CD14-positive monocyte (primary cell): ENCODE data around the gene TBXAS1. TPM values are rescaled to one million over a fixed set of nuclear protein-coding genes. Genes with fewer than 3 reads are reported as not detected.
A peak's percentile ranks its signal among the peaks of the same experiment; 100 is the strongest.

ENCODE experiments used
- DNase-seq, 3 donors: peaks; one replicate each; pipeline ENCODE4 v3.0.0-alpha.2; 2011 to 2022
- H2AFZ ChIP-seq: 2 replicates; pipeline ENCODE4 v1.6.0; 2012; ENCODE audit warnings: mild to moderate bottlenecking, low read depth, low read length, inconsistent platforms; ENCODE audit not compliant: insufficient read depth, poor library complexity, severe bottlenecking
- H3K27ac ChIP-seq, 2 donors: 1 replicate in 1 of 2; 2 replicates in 1 of 2; pipeline ENCODE4 v1.5.1; 2012 to 2013; ENCODE audit warnings: low read length in 2 of 2, control low read depth in 1 of 2, inconsistent platforms in 1 of 2, low read depth in 1 of 2, mild to moderate bottlenecking in 1 of 2
- H3K27me3 ChIP-seq, 2 donors: one replicate each; pipeline versions ENCODE4 v1.6.0 to v1.6.1; 2011 to 2013; ENCODE audit warnings: low read length in 2 of 2; ENCODE audit not compliant: control insufficient read depth in 2 of 2, insufficient read depth in 2 of 2
- H3K36me3 ChIP-seq, 2 donors: replicated peaks in 1 of 2; 1 replicate in 1 of 2; 2 replicates in 1 of 2; pipeline versions ENCODE4 v1.5.1 to v1.6.1; 2012 to 2013; ENCODE audit warnings: low read length in 2 of 2, control low read depth in 1 of 2, inconsistent platforms in 1 of 2, mild to moderate bottlenecking in 1 of 2; ENCODE audit not compliant: insufficient read depth in 2 of 2, control insufficient read depth in 1 of 2
- H3K4me1 ChIP-seq, 2 donors: 1 replicate in 1 of 2; 2 replicates in 1 of 2; pipeline versions ENCODE4 v1.5.1 to v1.6.1; 2012 to 2013; ENCODE audit warnings: low read length in 2 of 2, control low read depth in 1 of 2, inconsistent platforms in 1 of 2, mild to moderate bottlenecking in 1 of 2, moderate library complexity in 1 of 2; ENCODE audit not compliant: insufficient read depth in 2 of 2, control insufficient read depth in 1 of 2
- H3K4me2 ChIP-seq: replicated peaks from 2 replicates; pipeline ENCODE3; 2012; ENCODE audit warnings: low read length, moderate library complexity, mild to moderate bottlenecking; ENCODE audit not compliant: poor library complexity, severe bottlenecking; ENCODE audit errors: extremely low read depth
- H3K4me3 ChIP-seq, 3 experiments: fragments of 200-600 bp in 1 of 3; sonication (generic) in 1 of 3; replicated peaks in 1 of 3; 1 replicate in 2 of 3; 2 replicates in 1 of 3; pipeline ENCODE4 v1.5.1; 2011 to 2013; ENCODE audit warnings: low read length in 3 of 3, mild to moderate bottlenecking in 3 of 3, control low read depth in 2 of 3, low read depth in 2 of 3, inconsistent platforms in 1 of 3, moderate library complexity in 1 of 3
- H3K79me2 ChIP-seq: 2 replicates; pipeline ENCODE4 v1.6.0; 2012; ENCODE audit warnings: mild to moderate bottlenecking, control low read depth, inconsistent platforms, low read length, moderate library complexity; ENCODE audit not compliant: insufficient read depth
- H3K9ac ChIP-seq: 2 replicates; pipeline ENCODE4 v1.6.0; 2017; ENCODE audit warnings: low read length, mild to moderate bottlenecking; ENCODE audit not compliant: insufficient read depth, poor library complexity, severe bottlenecking
- H3K9me3 ChIP-seq, 2 donors: replicated peaks in 1 of 2; 1 replicate in 1 of 2; 2 replicates in 1 of 2; pipeline versions ENCODE4 v1.5.1 to v1.6.1; 2012 to 2013; ENCODE audit warnings: low read length in 2 of 2, control low read depth in 1 of 2; ENCODE audit not compliant: control insufficient read depth in 1 of 2, insufficient read depth in 1 of 2
- H4K20me1 ChIP-seq: 2 replicates; pipeline ENCODE4 v1.6.0; 2012; ENCODE audit warnings: mild to moderate bottlenecking, low read length, control low read depth, moderate library complexity; ENCODE audit not compliant: insufficient read depth
- H3K27ac Mint-ChIP-seq, 7 donors: one replicate each; pipeline ENCODE4 v1.8.0; 2020; ENCODE audit warnings: mild to moderate bottlenecking in 7 of 7, mixed read lengths in 7 of 7, moderate library complexity in 6 of 7, inconsistent platforms in 2 of 7
- H3K27me3 Mint-ChIP-seq, 3 donors: one replicate each; pipeline ENCODE4 v1.8.0; 2021 to 2022; ENCODE audit warnings: low read depth in 3 of 3, mild to moderate bottlenecking in 3 of 3, mixed read lengths in 3 of 3, moderate library complexity in 3 of 3, inconsistent platforms in 1 of 3
- H3K36me3 Mint-ChIP-seq, 2 donors: one replicate each; pipeline ENCODE4 v1.8.0; 2020; ENCODE audit warnings: mixed read lengths in 2 of 2, inconsistent platforms in 1 of 2, mild to moderate bottlenecking in 1 of 2
- H3K4me1 Mint-ChIP-seq: one replicate; pipeline ENCODE4 v1.8.0; 2020; ENCODE audit warnings: mild to moderate bottlenecking, mixed read lengths
- H3K4me3 Mint-ChIP-seq, 2 donors: one replicate each; pipeline ENCODE4 v1.8.0; 2020; ENCODE audit warnings: mild to moderate bottlenecking in 2 of 2, mixed read lengths in 2 of 2, moderate library complexity in 1 of 2
- H3K9me3 Mint-ChIP-seq, 7 donors: one replicate each; pipeline ENCODE4 v1.8.0; 2020 to 2022; ENCODE audit warnings: mixed read lengths in 7 of 7, mild to moderate bottlenecking in 6 of 7, moderate library complexity in 6 of 7, inconsistent platforms in 2 of 7
- WGBS: methylation state at CpG from one replicate; pipeline ENCODE4 v1.1.5; 2013; ENCODE audit warnings: missing lambda C conversion rate; ENCODE audit not compliant: insufficient coverage; 5-methylcytosine and 5-hydroxymethylcytosine counted together
- intact Hi-C, 2 donors: fragments of 100-400 bp; cut with micrococcal nuclease; formaldehyde crosslinking; loops; one replicate each; pipeline versions ENCODE4 v1.15.0 to v1.15.1; 2023
- polyA plus RNA-seq, 3 donors: library from polyadenylated mRNA; depleted of rRNA in 1 of 3; unstranded in 2 of 3; stranded (reverse) in 1 of 3; fragments of 300-500 nt in 2 of 3; fragments of >200 nt in 1 of 3; fragmentation: Illumina TruSeq in 2 of 3; gene quantifications; 1 replicate in 2 of 3; 2 replicates in 1 of 3; pipeline ENCODE4 v1.2.3, GENCODE V29; 2012 to 2021
- TF ChIP-seq, protein P1 (sequence below): fragments of 200-600 bp; IDR thresholded peaks from one replicate; pipeline ENCODE4 v1.8.0; 2022; ENCODE audit warnings: antibody characterized with exemption, mild to moderate bottlenecking

TBXAS1 gene
- polyA plus RNA-seq, 3 donors: 289 to 335 (median 298) TPM

DNA sequence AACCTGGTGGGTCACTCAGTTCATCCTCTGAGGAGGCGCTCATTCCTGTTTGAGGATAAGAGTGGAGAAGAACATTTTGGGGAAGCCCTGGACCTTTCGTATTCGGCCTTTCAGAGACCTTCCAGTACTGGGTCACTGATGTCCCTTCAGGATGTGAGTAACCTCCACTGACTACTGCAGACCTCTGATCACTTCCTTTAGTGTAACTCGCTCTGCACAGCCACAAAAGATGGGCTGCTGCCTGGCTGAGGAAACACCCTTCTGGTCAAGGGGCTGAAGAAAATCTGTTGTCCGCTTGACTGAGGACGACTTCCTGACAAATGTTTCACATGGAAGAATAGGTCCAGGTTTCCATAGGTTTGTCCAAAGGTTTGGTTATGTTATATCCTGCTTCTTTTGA lies 15.9 kb upstream of the TBXAS1 start:
- H3K4me1 ChIP-seq: no peaks in the 10 kb centered on the region
- H2AFZ ChIP-seq: no peak overlapping the region
- no peaks in the 10 kb centered on the region for H3K36me3 ChIP-seq
- H3K4me3 Mint-ChIP-seq: no peak overlapping the region
- H3K36me3 Mint-ChIP-seq: peaks cover 0 to 2% of the 10 kb centered on the region in 2 donors
- no peak overlapping the region for H3K27ac Mint-ChIP-seq
- no peak overlapping the region for H3K27ac ChIP-seq
- no peak overlapping the region for H3K4me2 ChIP-seq
- no peak overlapping the region for H3K4me3 ChIP-seq
- H3K27me3 ChIP-seq: no peaks in the 10 kb centered on the region
- peaks cover 9 to 19% of the 10 kb centered on the region in 2 donors for H3K9me3 ChIP-seq
- DNase-seq: peak in 1 of 3 donors; percentile 29
- intact Hi-C loops: no loop called here
- no peaks in the 10 kb centered on the region for H4K20me1 ChIP-seq
- peaks cover 14 to 20% (median 17%) of the 10 kb centered on the region in 7 donors for H3K9me3 Mint-ChIP-seq
- H3K9ac ChIP-seq: no peak overlapping the region
- WGBS: 49% methylated on average over 4 of the region's 6 CpGs
- H3K4me1 Mint-ChIP-seq: peaks cover 4% of the 10 kb centered on the region
- TF ChIP-seq, protein P1, sequence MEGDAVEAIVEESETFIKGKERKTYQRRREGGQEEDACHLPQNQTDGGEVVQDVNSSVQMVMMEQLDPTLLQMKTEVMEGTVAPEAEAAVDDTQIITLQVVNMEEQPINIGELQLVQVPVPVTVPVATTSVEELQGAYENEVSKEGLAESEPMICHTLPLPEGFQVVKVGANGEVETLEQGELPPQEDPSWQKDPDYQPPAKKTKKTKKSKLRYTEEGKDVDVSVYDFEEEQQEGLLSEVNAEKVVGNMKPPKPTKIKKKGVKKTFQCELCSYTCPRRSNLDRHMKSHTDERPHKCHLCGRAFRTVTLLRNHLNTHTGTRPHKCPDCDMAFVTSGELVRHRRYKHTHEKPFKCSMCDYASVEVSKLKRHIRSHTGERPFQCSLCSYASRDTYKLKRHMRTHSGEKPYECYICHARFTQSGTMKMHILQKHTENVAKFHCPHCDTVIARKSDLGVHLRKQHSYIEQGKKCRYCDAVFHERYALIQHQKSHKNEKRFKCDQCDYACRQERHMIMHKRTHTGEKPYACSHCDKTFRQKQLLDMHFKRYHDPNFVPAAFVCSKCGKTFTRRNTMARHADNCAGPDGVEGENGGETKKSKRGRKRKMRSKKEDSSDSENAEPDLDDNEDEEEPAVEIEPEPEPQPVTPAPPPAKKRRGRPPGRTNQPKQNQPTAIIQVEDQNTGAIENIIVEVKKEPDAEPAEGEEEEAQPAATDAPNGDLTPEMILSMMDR: no peak
- peaks cover 3 to 6% (median 3%) of the 10 kb centered on the region in 3 donors for H3K27me3 Mint-ChIP-seq
- H3K79me2 ChIP-seq: no peaks in the 10 kb centered on the region

DNA sequence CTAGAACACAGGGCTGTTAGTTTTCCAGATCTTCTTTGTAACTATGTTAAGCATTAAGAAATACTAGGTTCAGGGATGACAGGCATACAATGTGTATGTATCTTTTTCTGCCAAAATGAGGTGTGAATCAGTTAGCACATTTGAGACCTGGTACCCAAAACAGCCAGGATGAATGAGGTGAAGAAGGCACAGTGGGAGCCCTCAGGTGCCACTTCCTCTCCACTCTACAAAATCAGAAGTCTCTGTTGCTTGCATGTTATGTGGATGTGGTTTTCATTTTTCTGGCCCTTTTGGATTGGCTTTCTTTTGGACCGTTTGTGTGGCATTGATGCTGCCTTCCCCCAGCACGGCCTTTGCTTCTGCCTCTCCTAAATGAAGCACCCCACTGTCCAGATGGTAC lies 15.4 kb upstream of the TBXAS1 start:
- Histone ChIP-seq H3K9ac (no peak overlapping the region), H4K20me1 (no peaks in the 10 kb centered on the region), H3K4me2 (no peak overlapping the region), H3K9me3 (peaks cover 9 to 19% of the 10 kb centered on the region in 2 donors), H3K4me3 (no peak overlapping the region), H3K27ac (no peak overlapping the region), H3K36me3 (no peaks in the 10 kb centered on the region), H2AFZ (no peak overlapping the region), H3K4me1 (no peaks in the 10 kb centered on the region), H3K27me3 (no peaks in the 10 kb centered on the region), H3K79me2 (no peaks in the 10 kb centered on the region)
- DNase-seq: no peak
- no peak overlapping the region for H3K27ac Mint-ChIP-seq
- H3K36me3 Mint-ChIP-seq: peaks cover 0 to 2% of the 10 kb centered on the region in 2 donors
- H3K9me3 Mint-ChIP-seq: peaks cover 14 to 20% (median 17%) of the 10 kb centered on the region in 7 donors
- TF ChIP-seq, protein P1: no peak
- peaks cover 3 to 6% (median 3%) of the 10 kb centered on the region in 3 donors for H3K27me3 Mint-ChIP-seq
- WGBS: no CpG with 5 or more reads among the region's 2 CpGs
- peaks cover 4% of the 10 kb centered on the region for H3K4me1 Mint-ChIP-seq
- no peak overlapping the region for H3K4me3 Mint-ChIP-seq
- intact Hi-C loops: no loop called here
